WTC11 (cell line): Measurements from ENCODE around the gene TOB1. TPM values are rescaled to one million over a fixed set of nuclear protein-coding genes. Genes with fewer than 3 reads are reported as not detected.

Experiments used
- ATAC-seq: fragments of 200-7000 bp; cut with Tn5 transposase; 2 replicates; pipeline ENCODE4 v1.10.0; 2021; ENCODE audit warnings: mild to moderate bottlenecking, moderate library complexity
- CTCF ChIA-PET: fragments of 300-600 bp; sonication (Branson Sonifier 250); formaldehyde crosslinking; loops from one replicate; lab custom pipeline; 2021; ENCODE audit warnings: antibody characterized with exemption; lab: Charles Lee
- POLR2A ChIA-PET: fragments of 350-600 bp; sonication (Branson Sonifier 250); formaldehyde crosslinking; loops from one replicate; lab custom pipeline; 2021; ENCODE audit warnings: antibody characterized with exemption; lab: Charles Lee
- DNase-seq: peaks from one replicate; pipeline ENCODE4 v3.0.0; 2021; ENCODE audit warnings: low spot score
- H3K27ac Mint-ChIP-seq: 2 replicates; pipeline ENCODE4 v1.8.0; 2021; ENCODE audit warnings: mixed read lengths
- H3K27me3 Mint-ChIP-seq: 2 replicates; pipeline ENCODE4 v1.8.0; 2021; ENCODE audit warnings: low read depth, mild to moderate bottlenecking, moderate library complexity, mixed read lengths
- H3K36me3 Mint-ChIP-seq: 2 replicates; pipeline ENCODE4 v1.8.0; 2021; ENCODE audit warnings: mixed read lengths
- H3K4me1 Mint-ChIP-seq: 2 replicates; pipeline ENCODE4 v1.8.0; 2022; ENCODE audit warnings: mixed read lengths
- H3K4me3 Mint-ChIP-seq: 2 replicates; pipeline ENCODE4 v1.8.0; 2021; ENCODE audit warnings: mild to moderate bottlenecking, moderate library complexity, mixed read lengths
- H3K9me3 Mint-ChIP-seq: 2 replicates; pipeline ENCODE4 v1.8.0; 2021; ENCODE audit warnings: mixed read lengths
- FOXP1 ChIP-seq: sonication (generic); formaldehyde crosslinking; IDR thresholded peaks from 2 replicates; pipeline ENCODE4 v1.8.0; 2022; ENCODE audit warnings: missing genetic modification reagents, mild to moderate bottlenecking, moderate library complexity, borderline replicate concordance
- GABPB1 ChIP-seq: sonication (generic); formaldehyde crosslinking; IDR thresholded peaks from 2 replicates; pipeline ENCODE4 v1.8.1; 2023; ENCODE audit warnings: mild to moderate bottlenecking, missing genetic modification reagents
- JUN ChIP-seq: sonication (generic); formaldehyde crosslinking; IDR thresholded peaks from 2 replicates; pipeline ENCODE4 v1.8.0; 2023; ENCODE audit warnings: mild to moderate bottlenecking, missing genetic modification reagents
- PRDM15 ChIP-seq: sonication (generic); formaldehyde crosslinking; IDR thresholded peaks from 2 replicates; pipeline ENCODE4 v1.8.0; 2022; ENCODE audit warnings: missing genetic modification reagents
- SMAD3 ChIP-seq: sonication (generic); formaldehyde crosslinking; IDR thresholded peaks from 2 replicates; pipeline ENCODE4 v1.8.0; 2022; ENCODE audit warnings: missing genetic modification reagents, mild to moderate bottlenecking, borderline replicate concordance
- USF1 ChIP-seq: sonication (generic); formaldehyde crosslinking; IDR thresholded peaks from 2 replicates; pipeline ENCODE4 v1.8.0; 2022; ENCODE audit warnings: mild to moderate bottlenecking, missing genetic modification reagents
- ZNF121 ChIP-seq: sonication (generic); formaldehyde crosslinking; IDR thresholded peaks from 2 replicates; pipeline ENCODE4 v1.8.0; 2023; ENCODE audit warnings: missing genetic modification reagents
- ZNF396 ChIP-seq: fragments of 250-450 bp; sonication (Bioruptor Pico); IDR thresholded peaks from 2 replicates; pipeline ENCODE4 v1.8.0; 2021; ENCODE audit warnings: mild to moderate bottlenecking, moderate library complexity, borderline replicate concordance
- total RNA-seq: library from RNA; stranded (reverse); gene quantifications from 3 replicates; pipeline ENCODE4 v1.2.3, GENCODE V29; 2021
- TF ChIP-seq, protein P1 (sequence below): sonication (generic); formaldehyde crosslinking; IDR thresholded peaks from 2 replicates; pipeline ENCODE4 v1.8.1; 2022; ENCODE audit warnings: low read depth, missing genetic modification reagents, borderline replicate concordance
- TF ChIP-seq, protein P2 (sequence below): sonication (generic); formaldehyde crosslinking; IDR thresholded peaks from 2 replicates; pipeline ENCODE4 v1.8.1; 2023; ENCODE audit warnings: mild to moderate bottlenecking, missing genetic modification reagents, moderate library complexity
- TF ChIP-seq, protein P3 (sequence below): sonication (generic); formaldehyde crosslinking; IDR thresholded peaks from 2 replicates; pipeline ENCODE4 v1.8.0; 2023; ENCODE audit warnings: missing genetic modification reagents, mild to moderate bottlenecking, borderline replicate concordance

TOB1 gene
- total RNA-seq, 1 experiment from 2014 or later = 36.0 TPM

- TF ChIP-seq USF1 (CRISPR knock-in tag) (no peak), ZNF121 (no peak), GABPB1 (no peak)
- TF ChIP-seq, protein P1, sequence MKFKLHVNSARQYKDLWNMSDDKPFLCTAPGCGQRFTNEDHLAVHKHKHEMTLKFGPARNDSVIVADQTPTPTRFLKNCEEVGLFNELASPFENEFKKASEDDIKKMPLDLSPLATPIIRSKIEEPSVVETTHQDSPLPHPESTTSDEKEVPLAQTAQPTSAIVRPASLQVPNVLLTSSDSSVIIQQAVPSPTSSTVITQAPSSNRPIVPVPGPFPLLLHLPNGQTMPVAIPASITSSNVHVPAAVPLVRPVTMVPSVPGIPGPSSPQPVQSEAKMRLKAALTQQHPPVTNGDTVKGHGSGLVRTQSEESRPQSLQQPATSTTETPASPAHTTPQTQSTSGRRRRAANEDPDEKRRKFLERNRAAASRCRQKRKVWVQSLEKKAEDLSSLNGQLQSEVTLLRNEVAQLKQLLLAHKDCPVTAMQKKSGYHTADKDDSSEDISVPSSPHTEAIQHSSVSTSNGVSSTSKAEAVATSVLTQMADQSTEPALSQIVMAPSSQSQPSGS = no peak
Measured at GRCh38 chr17:50850640-50851039, 15.5 kb downstream of the TOB1 start (continued).

DNA sequence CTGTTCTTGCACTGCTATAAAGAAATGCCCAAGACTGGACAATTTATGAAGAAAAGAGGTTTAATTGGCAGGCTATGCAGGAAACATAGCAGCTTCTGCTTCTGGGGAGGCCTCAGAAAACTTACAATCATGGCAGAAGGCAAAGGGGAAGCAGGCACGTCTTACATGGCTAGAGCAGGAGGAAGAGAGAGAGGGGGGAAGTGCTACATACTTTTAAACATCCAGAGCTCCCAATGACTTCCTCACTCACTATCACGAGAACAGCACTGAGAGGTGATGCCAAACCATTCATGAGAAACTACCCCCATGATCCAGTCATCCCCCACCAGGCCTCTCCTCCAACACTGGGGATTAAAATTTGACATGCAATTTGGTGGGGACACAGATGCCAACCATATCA is 17.4 kb downstream of the TOB1 start:
- no peak for DNase-seq

More for the DNA sequence above, 17.4 kb downstream of the TOB1 start:
- Mint-ChIP-seq H3K36me3 (no peaks in the 10 kb centered on the region), H3K9me3 (no peaks in the 10 kb centered on the region), H3K27me3 (no peaks in the 10 kb centered on the region), H3K27ac (no peak overlapping the region), H3K4me1 (peaks cover 17% of the 10 kb centered on the region), H3K4me3 (no peak overlapping the region)
- TF ChIP-seq JUN (CRISPR knock-in tag) (no peak), PRDM15 (CRISPR knock-in tag) (no peak), SMAD3 (CRISPR knock-in tag) (no peak), FOXP1 (no peak), ZNF396 (no peak), ZNF121 (no peak)
- TF ChIP-seq, protein P2, sequence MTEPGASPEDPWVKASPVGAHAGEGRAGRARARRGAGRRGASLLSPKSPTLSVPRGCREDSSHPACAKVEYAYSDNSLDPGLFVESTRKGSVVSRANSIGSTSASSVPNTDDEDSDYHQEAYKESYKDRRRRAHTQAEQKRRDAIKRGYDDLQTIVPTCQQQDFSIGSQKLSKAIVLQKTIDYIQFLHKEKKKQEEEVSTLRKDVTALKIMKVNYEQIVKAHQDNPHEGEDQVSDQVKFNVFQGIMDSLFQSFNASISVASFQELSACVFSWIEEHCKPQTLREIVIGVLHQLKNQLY (CRISPR knock-in tag) = no peak
- TF ChIP-seq, protein P3, sequence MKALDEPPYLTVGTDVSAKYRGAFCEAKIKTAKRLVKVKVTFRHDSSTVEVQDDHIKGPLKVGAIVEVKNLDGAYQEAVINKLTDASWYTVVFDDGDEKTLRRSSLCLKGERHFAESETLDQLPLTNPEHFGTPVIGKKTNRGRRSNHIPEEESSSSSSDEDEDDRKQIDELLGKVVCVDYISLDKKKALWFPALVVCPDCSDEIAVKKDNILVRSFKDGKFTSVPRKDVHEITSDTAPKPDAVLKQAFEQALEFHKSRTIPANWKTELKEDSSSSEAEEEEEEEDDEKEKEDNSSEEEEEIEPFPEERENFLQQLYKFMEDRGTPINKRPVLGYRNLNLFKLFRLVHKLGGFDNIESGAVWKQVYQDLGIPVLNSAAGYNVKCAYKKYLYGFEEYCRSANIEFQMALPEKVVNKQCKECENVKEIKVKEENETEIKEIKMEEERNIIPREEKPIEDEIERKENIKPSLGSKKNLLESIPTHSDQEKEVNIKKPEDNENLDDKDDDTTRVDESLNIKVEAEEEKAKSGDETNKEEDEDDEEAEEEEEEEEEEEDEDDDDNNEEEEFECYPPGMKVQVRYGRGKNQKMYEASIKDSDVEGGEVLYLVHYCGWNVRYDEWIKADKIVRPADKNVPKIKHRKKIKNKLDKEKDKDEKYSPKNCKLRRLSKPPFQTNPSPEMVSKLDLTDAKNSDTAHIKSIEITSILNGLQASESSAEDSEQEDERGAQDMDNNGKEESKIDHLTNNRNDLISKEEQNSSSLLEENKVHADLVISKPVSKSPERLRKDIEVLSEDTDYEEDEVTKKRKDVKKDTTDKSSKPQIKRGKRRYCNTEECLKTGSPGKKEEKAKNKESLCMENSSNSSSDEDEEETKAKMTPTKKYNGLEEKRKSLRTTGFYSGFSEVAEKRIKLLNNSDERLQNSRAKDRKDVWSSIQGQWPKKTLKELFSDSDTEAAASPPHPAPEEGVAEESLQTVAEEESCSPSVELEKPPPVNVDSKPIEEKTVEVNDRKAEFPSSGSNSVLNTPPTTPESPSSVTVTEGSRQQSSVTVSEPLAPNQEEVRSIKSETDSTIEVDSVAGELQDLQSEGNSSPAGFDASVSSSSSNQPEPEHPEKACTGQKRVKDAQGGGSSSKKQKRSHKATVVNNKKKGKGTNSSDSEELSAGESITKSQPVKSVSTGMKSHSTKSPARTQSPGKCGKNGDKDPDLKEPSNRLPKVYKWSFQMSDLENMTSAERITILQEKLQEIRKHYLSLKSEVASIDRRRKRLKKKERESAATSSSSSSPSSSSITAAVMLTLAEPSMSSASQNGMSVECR = no peak
- no peak for ATAC-seq
- CTCF ChIA-PET = interaction anchor here (0.6 to 2.0 kb wide), 6 partner anchors 15 to 108 kb away, joined by 3 to 8 read pairs (median 4); no protein-coding TSS in a partner anchor
- POLR2A ChIA-PET = no interaction called here
